SK-N-SH (cell line): ENCODE data around the gene OPRM1. TPM values are rescaled to one million over a fixed set of nuclear protein-coding genes. Genes with fewer than 3 reads are reported as not detected.

Experiments used
- CTCF ChIA-PET: fragments of 300-600, 350-600 bp; formaldehyde crosslinking; extraction: SDS; loops from one replicate; lab custom pipeline; 2021; lab: Yijun Ruan, JAX
- POLR2A ChIA-PET: fragments of 350-600 bp; sonication (Branson Sonifier 250); formaldehyde crosslinking; extraction: SDS; loops from one replicate; lab custom pipeline; 2020; ENCODE audit warnings: antibody characterized with exemption, inconsistent platforms; lab: Yijun Ruan, JAX
- DNase-seq: peaks from one replicate; pipeline ENCODE4 v3.0.0; 2012
- H2AFZ ChIP-seq: fragments of 200-600 bp; sonication (generic); 2 replicates; pipeline ENCODE4 v1.8.1; 2016; ENCODE audit warnings: antibody characterized with exemption, mild to moderate bottlenecking, low read depth
- H3F3A ChIP-seq: fragments of 200-600 bp; sonication (generic); replicated peaks from 2 replicates; pipeline ENCODE3; 2016; ENCODE audit warnings: antibody characterized with exemption, mild to moderate bottlenecking; ENCODE audit not compliant: insufficient read depth
- H3K27ac ChIP-seq, 2 experiments: fragments of 200-500 bp in 1 of 2; fragments of 200-600 bp in 1 of 2; sonication (Bioruptor generic) in 1 of 2; sonication (generic), shearing (Covaris generic) in 1 of 2; 2 replicates each; pipeline versions ENCODE4 v1.5.1 to v1.6.1; 2014 to 2016; ENCODE audit warnings: low read depth in 2 of 2, inconsistent platforms in 1 of 2, low read length in 1 of 2, mild to moderate bottlenecking in 1 of 2, mixed read lengths in 1 of 2
- H3K27me3 ChIP-seq: fragments of 200-600 bp; sonication (generic), shearing (Covaris generic); 2 replicates; pipeline ENCODE4 v1.6.1; 2016; ENCODE audit warnings: mixed run types; ENCODE audit not compliant: insufficient read depth
- H3K36me3 ChIP-seq, 2 experiments: fragments of 200-500 bp in 1 of 2; fragments of 200-600 bp in 1 of 2; sonication (Bioruptor generic) in 1 of 2; sonication (generic) in 1 of 2; replicated peaks in 1 of 2; 2 replicates each; pipeline versions ENCODE3 to v1.5.1; 2014 to 2016; ENCODE audit warnings: low read length in 1 of 2, mild to moderate bottlenecking in 1 of 2; ENCODE audit not compliant: insufficient read depth in 2 of 2, control insufficient read depth in 1 of 2
- H3K4me1 ChIP-seq, 2 experiments: fragments of 200-500 bp in 1 of 2; fragments of 200-600 bp in 1 of 2; sonication (Bioruptor generic) in 1 of 2; sonication (generic), shearing (Covaris generic) in 1 of 2; 2 replicates each; pipeline versions ENCODE4 v1.5.1 to v1.6.1; 2014 to 2016; ENCODE audit warnings: low read depth in 1 of 2, low read length in 1 of 2, mixed run types in 1 of 2; ENCODE audit not compliant: insufficient read depth in 2 of 2, control insufficient read depth in 1 of 2
- H3K4me2 ChIP-seq: fragments of 200-600 bp; sonication (generic), shearing (Covaris generic); 2 replicates; pipeline ENCODE4 v1.6.1; 2017; ENCODE audit warnings: mixed run types
- H3K4me3 ChIP-seq, 2 experiments: fragments of 200-500 bp in 1 of 2; fragments of 200-600 bp in 1 of 2; sonication (Bioruptor generic) in 1 of 2; sonication (generic), shearing (Covaris generic) in 1 of 2; 2 replicates each; pipeline versions ENCODE4 v1.5.1 to v1.8.1; 2014 to 2016; ENCODE audit warnings: low read depth in 2 of 2, inconsistent platforms in 1 of 2, low read length in 1 of 2, mild to moderate bottlenecking in 1 of 2, mixed read lengths in 1 of 2, moderate library complexity in 1 of 2
- H3K79me2 ChIP-seq: fragments of 200-600 bp; sonication (generic); 2 replicates; pipeline ENCODE4 v1.8.1; 2017; ENCODE audit warnings: mild to moderate bottlenecking; ENCODE audit not compliant: insufficient read depth
- H3K9ac ChIP-seq: fragments of 200-600 bp; sonication (generic); 2 replicates; pipeline ENCODE4 v1.6.1; 2017; ENCODE audit warnings: mixed run types
- H3K9me2 ChIP-seq: fragments of 200-600 bp; sonication (generic); 2 replicates; pipeline ENCODE4 v1.6.1; 2017; ENCODE audit warnings: mixed run types
- H3K9me3 ChIP-seq: fragments of 200-600 bp; sonication (generic); 2 replicates; pipeline ENCODE4 v1.6.1; 2017; ENCODE audit warnings: mixed run types, mild to moderate bottlenecking, moderate library complexity
- H4K20me1 ChIP-seq: fragments of 200-600 bp; sonication (generic); 2 replicates; pipeline ENCODE4 v1.6.1; 2017; ENCODE audit warnings: mild to moderate bottlenecking, mixed run types; ENCODE audit not compliant: insufficient read depth
- CHD2 ChIP-seq: fragments of 150-350 bp; IDR thresholded peaks from 2 replicates; pipeline ENCODE4 v1.6.1; 2018; ENCODE audit warnings: low read length; ENCODE audit not compliant: partially characterized antibody
- ELF1 ChIP-seq: IDR thresholded peaks from 2 replicates; pipeline ENCODE4 v1.4.0; 2012
- FOXJ3 ChIP-seq: sonication (generic); formaldehyde crosslinking; IDR thresholded peaks from 2 replicates; pipeline ENCODE4 v1.5.1; 2020; ENCODE audit warnings: mild to moderate bottlenecking, missing genetic modification reagents
- GATA2 ChIP-seq: sonication (generic); formaldehyde crosslinking; IDR thresholded peaks from 2 replicates; pipeline ENCODE4 v1.5.0; 2020; ENCODE audit warnings: mild to moderate bottlenecking, missing genetic modification reagents
- JUND ChIP-seq: IDR thresholded peaks from 2 replicates; pipeline ENCODE4 v1.4.0; 2012
- NFIC ChIP-seq: IDR thresholded peaks from 2 replicates; pipeline ENCODE4 v1.4.0; 2012; ENCODE audit warnings: borderline replicate concordance
- NRF1 ChIP-seq: IDR thresholded peaks from 2 replicates; pipeline ENCODE4 v1.6.1; 2012; ENCODE audit warnings: low read depth, mild to moderate bottlenecking, low read length
- RFX5 ChIP-seq: IDR thresholded peaks from 2 replicates; pipeline ENCODE4 v1.6.1; 2012; ENCODE audit warnings: mild to moderate bottlenecking, improper control_type of control experiment, low read length
- RXRA ChIP-seq: IDR thresholded peaks from 2 replicates; pipeline ENCODE4 v1.4.0; 2012; ENCODE audit warnings: low read depth, mild to moderate bottlenecking, borderline replicate concordance
- SIN3A ChIP-seq: IDR thresholded peaks from 2 replicates; pipeline ENCODE4 v1.6.1; 2012; ENCODE audit warnings: low read depth, mild to moderate bottlenecking, low read length, moderate library complexity, borderline replicate concordance
- TEAD4 ChIP-seq: IDR thresholded peaks from 2 replicates; pipeline ENCODE4 v1.4.0; 2012; ENCODE audit warnings: mild to moderate bottlenecking, borderline replicate concordance; ENCODE audit not compliant: insufficient read depth
- ZBTB33 ChIP-seq: IDR thresholded peaks from 2 replicates; pipeline ENCODE4 v1.4.0; 2012; ENCODE audit warnings: low read depth, borderline replicate concordance
- WGBS: methylation state at CpG from one replicate; pipeline ENCODE4 v1.1.6; 2017; ENCODE audit warnings: low lambda C conversion rate; 5-methylcytosine and 5-hydroxymethylcytosine counted together
- polyA plus RNA-seq, 3 experiments: library from polyadenylated mRNA; depleted of rRNA; stranded (reverse); fragments of >200 nt; gene quantifications; 2 replicates each; pipeline ENCODE4 v1.2.3, GENCODE V29; 2012

OPRM1 gene
- polyA plus RNA-seq, 1 of the 3 experiments (the other 2 are of a cell fraction), result 0.15 TPM

- TF ChIP-seq ZBTB33 (no peak), SIN3A (no peak), TEAD4 (no peak), RFX5 (no peak), FOXJ3 (CRISPR knock-in tag) (no peak)
- TF ChIP-seq, all 33 proteins: peak for 0
- Histone ChIP-seq H4K20me1 (no peaks in the 10 kb centered on the region), H3K79me2 (no peaks in the 10 kb centered on the region), H3K36me3 (no peaks in the 10 kb centered on the region), H2AFZ (no peak overlapping the region), H3K4me1 (no peaks in the 10 kb centered on the region), H3K9me3 (no peaks in the 10 kb centered on the region), H3K4me2 (no peak overlapping the region), H3K4me3 (no peak overlapping the region), H3K9ac (no peak overlapping the region), H3K27me3 (no peaks in the 10 kb centered on the region), H3K9me2 (no peaks in the 10 kb centered on the region), H3K27ac (no peak overlapping the region), H3F3A (no peaks in the 10 kb centered on the region)
- ChIA-PET CTCF (no interaction called here), POLR2A (no interaction called here)
- DNase-seq, result no peak
- WGBS, result 71% methylated on average over 5 of the region's 5 CpGs
Measured at GRCh38 chr6:154245506-154245905, 206.5 kb downstream of the OPRM1 start.

- no peak overlapping the region for H2AFZ ChIP-seq
Measured at GRCh38 chr6:154246723-154247118, 207.7 kb downstream of the OPRM1 start.

More at GRCh38 chr6:154246723-154247118, 207.7 kb downstream of the OPRM1 start:
- Histone ChIP-seq H3K27me3 (no peaks in the 10 kb centered on the region), H3K36me3 (no peaks in the 10 kb centered on the region), H3K9me2 (no peaks in the 10 kb centered on the region), H3K4me2 (no peak overlapping the region), H3K4me3 (no peak overlapping the region), H3F3A (no peaks in the 10 kb centered on the region), H3K4me1 (no peaks in the 10 kb centered on the region), H4K20me1 (no peaks in the 10 kb centered on the region), H3K9ac (no peak overlapping the region), H3K27ac (no peak overlapping the region), H3K9me3 (no peaks in the 10 kb centered on the region), H3K79me2 (no peaks in the 10 kb centered on the region)
- 81% methylated on average over 7 of the region's 7 CpGs for WGBS
- no peak for TF ChIP-seq ELF1
- TF ChIP-seq GATA2 (CRISPR knock-in tag), result no peak
- no peak for TF ChIP-seq ZBTB33
- TF ChIP-seq CHD2, result no peak
- TF ChIP-seq FOXJ3 (CRISPR knock-in tag), result no peak
- TF ChIP-seq SIN3A, result no peak
- no peak for TF ChIP-seq RXRA
- no peak for TF ChIP-seq NRF1
- TF ChIP-seq JUND, result no peak
- no peak for TF ChIP-seq NFIC
- ChIA-PET CTCF (interaction anchor here (0.8 to 1.7 kb wide), 2 partner anchors 8 to 14 kb away, joined by 4 to 5 read pairs; no protein-coding TSS in a partner anchor), POLR2A (no interaction called here)
- DNase-seq, result no peak
